OCI-M2 (cell line): Measurements from ENCODE around the gene SNRK.

Source experiments
- DNase-seq: peaks from one replicate; lab custom pipeline; 2025; ENCODE audit not compliant: unreplicated experiment; lab: John Stamatoyannopoulos, UW

Gene SNRK

GRCh38 chr3:43268636-43269035 lies 17.7 kb upstream of the SNRK start:
- DNase-seq = no peak

GRCh38 chr3:43270078-43270477 lies 16.3 kb upstream of the SNRK start:
- no peak for DNase-seq

GRCh38 chr3:43273416-43273815 lies 12.9 kb upstream of the SNRK start:
- DNase-seq = no peak

GRCh38 chr3:43279082-43279481 lies 7.3 kb upstream of the SNRK start:
- DNase-seq = no peak

GRCh38 chr3:43279532-43279931 lies 6.8 kb upstream of the SNRK start:
- DNase-seq = no peak

- DNase-seq = no peak
Observed at GRCh38 chr3:43281020-43281419, 5.3 kb upstream of the SNRK start.

GRCh38 chr3:43284171-43284570 lies 2.2 kb upstream of the SNRK start:
- no peak for DNase-seq

- DNase-seq = no peak
Observed at GRCh38 chr3:43285644-43286043, 696 bp upstream of the SNRK start.

- DNase-seq = no peak
Observed at GRCh38 chr3:43286841-43287499, 630 bp downstream of the SNRK start.

GRCh38 chr3:43287500-43287873 lies 1.1 kb downstream of the SNRK start:
- DNase-seq = no peak

GRCh38 chr3:43288366-43288765 lies 2.0 kb downstream of the SNRK start:
- DNase-seq = no peak

GRCh38 chr3:43288850-43289249 lies 2.5 kb downstream of the SNRK start:
- DNase-seq = no peak

GRCh38 chr3:43289401-43289800 lies 3.1 kb downstream of the SNRK start:
- DNase-seq = no peak

GRCh38 chr3:43289841-43290470 lies 3.6 kb downstream of the SNRK start:
- no peak for DNase-seq

GRCh38 chr3:43290956-43291355 lies 4.6 kb downstream of the SNRK start:
- DNase-seq = no peak

GRCh38 chr3:43291546-43291945 lies 5.2 kb downstream of the SNRK start:
- no peak for DNase-seq

GRCh38 chr3:43294975-43295374 lies 8.6 kb downstream of the SNRK start:
- no peak for DNase-seq

- no peak for DNase-seq
Observed at GRCh38 chr3:43296565-43296964, 10.2 kb downstream of the SNRK start.

GRCh38 chr3:43298292-43298691 lies 12.0 kb downstream of the SNRK start:
- no peak for DNase-seq

- DNase-seq = no peak
Observed at GRCh38 chr3:43298761-43299160, 12.4 kb downstream of the SNRK start.

GRCh38 chr3:43302116-43302880 lies 16.0 kb downstream of the SNRK start:
- no peak for DNase-seq

- DNase-seq = no peak
Observed at GRCh38 chr3:43304126-43304525, 17.8 kb downstream of the SNRK start.
